ENCODE data around the gene MGRN1.

Gene MGRN1

DNA sequence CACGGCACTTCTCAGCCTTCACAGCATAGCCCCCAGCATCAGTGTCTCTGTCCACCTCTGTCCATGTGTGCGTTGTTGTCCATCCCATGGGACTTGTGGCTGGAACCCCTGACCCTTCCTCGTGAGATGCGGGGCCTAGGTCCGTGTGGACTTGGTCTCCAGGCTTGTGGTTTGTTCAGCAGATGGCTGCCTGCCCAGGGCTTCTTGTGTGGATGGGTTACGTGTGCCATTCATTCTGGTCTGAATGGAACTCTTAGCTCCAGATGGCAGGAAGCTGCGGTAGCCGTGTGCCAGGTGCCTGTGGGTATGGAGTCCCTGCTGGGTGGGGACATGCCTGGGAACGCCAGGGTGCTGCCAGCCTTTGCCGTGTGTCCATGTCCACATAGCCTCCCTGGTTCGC lies 37.0 kb downstream of the MGRN1 start:
- TF ChIP-seq SIN3A (IDR thresholded peaks at IDR 0.05; ENCODE audit: borderline replicate concordance, insufficient read depth, low read length) (no peak), TAF1 (IDR thresholded peaks at IDR 0.05; ENCODE audit: borderline replicate concordance, insufficient read depth, low read length) (no peak), POLR2AphosphoS5 (IDR thresholded peaks at IDR 0.05; ENCODE audit: low read depth, low read length) (no peak), FOXP2 (optimal IDR thresholded peaks at IDR 0.05; ENCODE audit: borderline replicate concordance, extremely low read depth, extremely low read length, insufficient read depth) (no peak)
- TF ChIP-seq, protein P1, sequence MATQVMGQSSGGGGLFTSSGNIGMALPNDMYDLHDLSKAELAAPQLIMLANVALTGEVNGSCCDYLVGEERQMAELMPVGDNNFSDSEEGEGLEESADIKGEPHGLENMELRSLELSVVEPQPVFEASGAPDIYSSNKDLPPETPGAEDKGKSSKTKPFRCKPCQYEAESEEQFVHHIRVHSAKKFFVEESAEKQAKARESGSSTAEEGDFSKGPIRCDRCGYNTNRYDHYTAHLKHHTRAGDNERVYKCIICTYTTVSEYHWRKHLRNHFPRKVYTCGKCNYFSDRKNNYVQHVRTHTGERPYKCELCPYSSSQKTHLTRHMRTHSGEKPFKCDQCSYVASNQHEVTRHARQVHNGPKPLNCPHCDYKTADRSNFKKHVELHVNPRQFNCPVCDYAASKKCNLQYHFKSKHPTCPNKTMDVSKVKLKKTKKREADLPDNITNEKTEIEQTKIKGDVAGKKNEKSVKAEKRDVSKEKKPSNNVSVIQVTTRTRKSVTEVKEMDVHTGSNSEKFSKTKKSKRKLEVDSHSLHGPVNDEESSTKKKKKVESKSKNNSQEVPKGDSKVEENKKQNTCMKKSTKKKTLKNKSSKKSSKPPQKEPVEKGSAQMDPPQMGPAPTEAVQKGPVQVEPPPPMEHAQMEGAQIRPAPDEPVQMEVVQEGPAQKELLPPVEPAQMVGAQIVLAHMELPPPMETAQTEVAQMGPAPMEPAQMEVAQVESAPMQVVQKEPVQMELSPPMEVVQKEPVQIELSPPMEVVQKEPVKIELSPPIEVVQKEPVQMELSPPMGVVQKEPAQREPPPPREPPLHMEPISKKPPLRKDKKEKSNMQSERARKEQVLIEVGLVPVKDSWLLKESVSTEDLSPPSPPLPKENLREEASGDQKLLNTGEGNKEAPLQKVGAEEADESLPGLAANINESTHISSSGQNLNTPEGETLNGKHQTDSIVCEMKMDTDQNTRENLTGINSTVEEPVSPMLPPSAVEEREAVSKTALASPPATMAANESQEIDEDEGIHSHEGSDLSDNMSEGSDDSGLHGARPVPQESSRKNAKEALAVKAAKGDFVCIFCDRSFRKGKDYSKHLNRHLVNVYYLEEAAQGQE (IDR thresholded peaks at IDR 0.05; ENCODE audit: insufficient read depth in 1 of 2, low read depth in 2 of 2, low read length in 2 of 2), result no peak

DNA sequence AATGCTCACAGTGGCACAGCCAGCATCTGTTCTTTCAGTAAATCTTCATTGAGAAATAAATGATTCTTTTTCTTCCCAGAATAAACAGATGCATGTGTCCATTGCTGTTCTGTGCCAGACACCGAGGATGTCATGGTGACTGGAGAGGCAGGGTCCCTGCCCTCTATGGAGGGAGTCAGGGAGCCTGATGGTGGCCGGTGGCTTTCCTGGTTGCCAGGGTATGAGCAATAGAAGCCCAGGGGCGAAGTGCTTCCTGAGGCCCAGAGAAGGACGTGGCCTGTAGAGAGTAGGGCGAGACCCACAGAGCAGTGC lies 38.8 kb downstream of the MGRN1 start:
- TF ChIP-seq POLR2AphosphoS5 (IDR thresholded peaks at IDR 0.05; ENCODE audit: low read depth, low read length) (no peak), FOXP2 (optimal IDR thresholded peaks at IDR 0.05; ENCODE audit: borderline replicate concordance, extremely low read depth, extremely low read length, insufficient read depth) (no peak), SIN3A (IDR thresholded peaks at IDR 0.05; ENCODE audit: borderline replicate concordance, insufficient read depth, low read length) (no peak), TAF1 (IDR thresholded peaks at IDR 0.05; ENCODE audit: borderline replicate concordance, insufficient read depth, low read length) (no peak)
- TF ChIP-seq, protein P1 (IDR thresholded peaks at IDR 0.05; ENCODE audit: insufficient read depth in 1 of 2, low read depth in 2 of 2, low read length in 2 of 2), result no peak

DNA sequence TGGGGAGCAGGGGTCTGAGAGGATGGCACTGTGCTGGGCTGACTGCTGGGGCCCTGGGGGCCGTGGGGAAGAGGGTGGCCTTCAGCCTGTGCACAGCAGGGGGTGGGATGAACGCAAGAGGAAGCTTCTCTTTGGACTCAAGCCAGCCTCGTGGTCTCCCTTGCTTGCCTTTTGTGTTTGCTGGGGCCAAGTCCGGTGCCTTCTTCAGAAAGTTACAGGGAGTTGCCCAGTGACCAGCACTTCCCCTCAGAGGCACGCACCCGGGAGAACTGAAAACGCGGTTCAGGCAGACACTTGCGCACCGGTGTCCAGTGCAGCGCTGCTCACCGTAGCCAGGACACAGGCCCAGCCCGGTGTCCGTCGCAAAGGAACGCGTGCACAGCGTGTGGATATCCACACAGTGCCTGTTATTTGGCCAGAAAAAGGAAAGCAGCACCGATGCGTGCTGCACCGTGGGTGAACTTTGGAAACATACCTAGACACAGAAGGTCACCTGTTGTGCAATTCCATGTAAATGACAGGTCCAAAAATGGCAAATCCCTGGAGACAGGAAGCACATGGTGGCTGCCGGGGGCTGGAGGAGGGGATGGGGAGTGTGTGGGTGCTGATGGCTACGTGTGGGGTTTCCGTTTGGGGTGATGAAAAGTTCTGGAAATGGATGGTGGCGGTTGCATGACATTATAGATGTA lies 39.3 kb downstream of the MGRN1 start:
- TF ChIP-seq FOXP2 (optimal IDR thresholded peaks at IDR 0.05; ENCODE audit: borderline replicate concordance, extremely low read depth, extremely low read length, insufficient read depth), result no peak

DNA sequence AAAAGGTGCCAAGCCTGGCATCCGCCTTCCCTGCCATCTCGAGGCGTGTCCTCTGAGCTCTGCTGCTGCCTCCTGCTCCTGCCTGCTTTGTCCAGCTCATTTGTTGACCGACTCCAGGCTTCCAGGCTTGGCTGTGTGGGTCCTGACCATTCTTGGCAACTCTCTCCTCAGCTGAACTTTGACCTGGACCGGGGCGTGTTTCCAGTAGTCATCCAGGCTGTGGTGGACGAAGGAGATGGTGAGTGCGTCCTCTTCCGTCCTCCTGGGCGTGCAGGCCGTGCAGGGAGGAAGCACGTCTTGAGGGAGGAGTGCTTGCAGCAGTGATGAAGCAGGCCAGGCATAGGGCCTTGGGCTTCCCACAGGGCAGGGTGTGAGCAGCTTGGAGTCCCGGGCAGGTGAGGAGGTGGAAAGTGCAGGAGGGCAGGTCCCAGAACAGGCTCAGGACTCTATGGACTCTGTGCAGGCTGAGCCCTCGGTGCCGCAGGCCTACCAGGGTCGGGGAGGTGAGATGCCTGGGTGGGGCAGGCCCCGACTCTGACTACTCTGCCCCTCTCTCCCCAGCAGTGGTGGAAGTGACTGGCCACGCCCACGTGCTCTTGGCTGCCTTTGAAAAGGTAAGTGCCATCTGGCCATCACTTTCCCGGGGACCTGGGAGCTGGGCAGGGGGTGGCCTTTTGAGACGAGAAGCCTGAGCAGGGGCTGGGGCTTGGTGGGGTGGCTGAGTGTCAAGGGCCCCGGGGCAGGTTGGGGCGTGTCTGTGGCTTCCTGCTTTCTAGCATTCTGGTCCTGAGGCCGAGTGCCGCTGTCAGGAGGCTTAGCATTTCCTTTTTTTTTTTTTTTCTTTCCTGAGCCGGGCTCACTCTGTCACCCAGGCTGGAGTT lies 40.2 kb downstream of the MGRN1 start:
- no peak for TF ChIP-seq POLR2AphosphoS5 (IDR thresholded peaks at IDR 0.05; ENCODE audit: low read depth, low read length)
- no peak for TF ChIP-seq TAF1 (IDR thresholded peaks at IDR 0.05; ENCODE audit: borderline replicate concordance, insufficient read depth, low read length)
- no peak for TF ChIP-seq FOXP2 (optimal IDR thresholded peaks at IDR 0.05; ENCODE audit: borderline replicate concordance, extremely low read depth, extremely low read length, insufficient read depth)
- TF ChIP-seq, protein P1 (IDR thresholded peaks at IDR 0.05; ENCODE audit: insufficient read depth in 1 of 2, low read depth in 2 of 2, low read length in 2 of 2), result no peak
- no peak for TF ChIP-seq SIN3A (IDR thresholded peaks at IDR 0.05; ENCODE audit: borderline replicate concordance, insufficient read depth, low read length)

DNA sequence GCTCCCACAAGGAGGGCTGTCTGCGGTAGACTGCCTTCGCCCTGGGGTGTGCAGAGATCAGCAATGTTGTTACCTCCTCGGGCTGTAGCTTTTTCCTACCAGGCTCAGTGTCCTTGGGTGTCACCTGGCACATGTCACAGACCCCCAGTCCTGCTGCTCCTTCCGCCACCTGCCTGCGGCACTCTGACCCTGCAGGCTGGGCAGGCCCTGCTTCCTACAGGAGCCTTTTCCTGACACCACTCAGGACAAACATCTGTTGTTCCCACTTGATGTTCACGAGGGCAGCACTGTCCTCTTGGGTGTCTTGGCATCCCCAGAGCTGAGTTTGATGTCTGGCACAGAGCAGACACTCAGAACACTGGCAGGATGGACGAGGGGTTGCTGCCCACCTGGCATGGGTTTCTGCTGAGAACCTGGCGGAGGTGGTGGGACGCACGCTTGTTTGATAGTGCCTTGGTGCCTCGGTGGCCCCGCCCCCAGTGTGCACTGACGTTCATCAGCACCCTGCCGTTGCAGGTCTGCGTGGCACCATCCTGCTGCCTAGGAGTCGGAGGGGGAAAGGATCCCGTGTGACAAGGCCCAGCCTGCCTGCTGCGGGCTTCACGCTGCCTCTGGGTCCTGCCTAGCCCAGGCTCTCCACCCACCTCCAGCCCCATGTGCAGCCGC lies 42.0 kb downstream of the MGRN1 start:
- no peak for TF ChIP-seq POLR2AphosphoS5 (IDR thresholded peaks at IDR 0.05; ENCODE audit: low read depth, low read length)
- no peak for TF ChIP-seq SIN3A (IDR thresholded peaks at IDR 0.05; ENCODE audit: borderline replicate concordance, insufficient read depth, low read length)
- no peak for TF ChIP-seq FOXP2 (optimal IDR thresholded peaks at IDR 0.05; ENCODE audit: borderline replicate concordance, extremely low read depth, extremely low read length, insufficient read depth)
- TF ChIP-seq TAF1 (IDR thresholded peaks at IDR 0.05; ENCODE audit: borderline replicate concordance, insufficient read depth, low read length), result no peak
- TF ChIP-seq, protein P1 (IDR thresholded peaks at IDR 0.05; ENCODE audit: insufficient read depth in 1 of 2, low read depth in 2 of 2, low read length in 2 of 2), result no peak
